Bronchial epithelial cell (primary cell): ENCODE results near the gene HPF1. TPM values are rescaled to one million over a fixed set of nuclear protein-coding genes. Genes with fewer than 3 reads are reported as not detected.
"Not testable (repeated sequence)": the region's sequence is repeated elsewhere in the genome, so short reads cannot be mapped to it uniquely, and the experiment has no call there.

ENCODE experiments used
- DNase-seq: peaks from one replicate; pipeline ENCODE4 v3.0.0-alpha.2; 2010; ENCODE audit warnings: low read depth
- FAIRE-seq: peaks from 2 replicates; lab custom pipeline; 2011; peaks lifted over from hg19 to GRCh38; lab: Jason Lieb, UNC
- H3K27me3 ChIP-seq: 2 replicates; pipeline ENCODE4 v1.5.1; 2011; ENCODE audit warnings: low read length; ENCODE audit not compliant: control insufficient read depth, insufficient read depth
- H3K36me3 ChIP-seq: 2 replicates; pipeline ENCODE4 v1.5.1; 2011; ENCODE audit warnings: low read length; ENCODE audit not compliant: control insufficient read depth, insufficient read depth
- H3K4me3 ChIP-seq: 2 replicates; pipeline ENCODE4 v1.5.1; 2011; ENCODE audit warnings: mild to moderate bottlenecking, low read depth, low read length, control low read depth
- CTCF ChIP-seq: IDR thresholded peaks from 2 replicates; pipeline ENCODE4 v1.5.1; 2011; ENCODE audit warnings: mild to moderate bottlenecking, moderate library complexity, low read length, control low read depth, inconsistent platforms; ENCODE audit not compliant: insufficient read depth, severe bottlenecking
- total RNA-seq: library from RNA; depleted of rRNA; stranded (reverse); fragments of >200 nt; gene quantifications from 2 replicates; pipeline ENCODE4 v1.2.1, GENCODE V29; 2014

HPF1 gene
- total RNA-seq, 1 donor from 2014 or later = 14.2 TPM

DNA sequence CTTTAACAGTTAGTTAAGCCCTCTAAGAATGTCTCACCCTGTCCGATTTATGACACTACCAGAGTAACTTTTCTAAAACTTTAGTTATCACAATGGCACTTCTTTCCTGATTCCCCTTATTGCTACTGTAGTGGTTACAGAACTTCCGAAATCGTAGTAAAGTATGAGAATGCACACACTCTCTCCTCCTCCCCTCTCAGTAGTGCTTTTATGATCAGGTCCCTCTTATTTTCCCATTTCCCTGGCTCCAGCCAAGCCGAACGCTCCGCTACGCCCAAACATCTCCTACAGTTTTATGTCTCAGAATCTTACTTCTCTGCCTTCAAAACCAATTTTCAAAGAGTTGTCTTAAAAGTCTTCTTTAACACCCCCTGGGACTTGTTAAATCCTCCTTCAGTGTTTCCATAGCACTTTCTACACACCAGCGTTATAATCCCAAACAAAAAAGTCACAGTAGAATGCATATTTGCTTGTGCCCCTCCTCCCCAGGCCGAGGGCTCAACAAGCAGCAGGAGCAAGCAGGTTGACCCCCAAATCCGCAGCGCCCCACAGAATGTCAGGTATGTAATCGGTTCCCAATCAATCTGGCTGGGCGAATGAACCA is 671 bp downstream of the HPF1 start:
- peak; percentile 92 for FAIRE-seq
- Histone ChIP-seq H3K27me3 (no peaks in the 10 kb centered on the region), H3K4me3 (peak overlapping the region; percentile 85), H3K36me3 (no peaks in the 10 kb centered on the region)
- no peak for TF ChIP-seq CTCF
- DNase-seq = no peak

DNA sequence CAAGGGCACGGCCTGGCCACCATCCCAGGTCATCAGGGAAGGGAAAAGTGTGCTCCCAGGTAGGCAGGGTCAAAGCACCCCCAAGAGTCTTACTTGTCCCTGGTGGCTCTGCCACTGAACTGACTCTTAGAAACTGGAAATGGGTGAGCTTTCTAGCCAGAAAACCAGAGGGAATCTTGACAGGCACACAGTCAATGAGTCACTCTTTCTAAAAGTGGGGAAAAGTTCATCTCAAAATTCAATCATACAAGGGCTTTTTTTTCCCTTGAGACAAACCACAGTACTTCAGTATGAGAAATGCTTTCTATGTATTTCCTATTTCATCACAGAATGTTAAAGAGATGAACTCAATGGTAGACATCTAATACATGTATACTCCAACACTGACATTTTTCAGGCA is 12.5 kb downstream of the HPF1 start:
- no peaks in the 10 kb centered on the region for H3K36me3 ChIP-seq
- TF ChIP-seq CTCF = no peak
- H3K4me3 ChIP-seq = no peak overlapping the region
- DNase-seq (peak; percentile 44), FAIRE-seq (no peak)
- H3K27me3 ChIP-seq = no peaks in the 10 kb centered on the region

DNA sequence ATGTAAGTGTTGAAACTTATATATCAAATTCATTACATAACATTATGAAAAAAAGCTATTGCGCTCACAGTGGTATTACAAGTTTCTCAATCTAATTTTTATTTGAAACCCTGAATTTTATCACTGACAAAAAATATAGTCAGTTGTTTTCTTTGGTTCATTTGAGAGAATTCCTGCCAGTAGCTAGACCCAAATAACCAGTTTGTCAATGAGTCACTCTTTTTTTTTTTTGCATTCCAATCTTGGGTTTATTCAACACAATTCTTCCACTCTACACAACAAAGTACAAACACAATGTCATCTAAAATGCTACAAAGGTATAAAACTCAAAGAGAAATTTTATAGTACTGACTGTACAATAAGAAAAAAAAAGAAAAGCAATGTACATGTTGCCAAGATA is 13.1 kb downstream of the HPF1 start:
- FAIRE-seq = no peak
- Histone ChIP-seq H3K4me3 (no peak overlapping the region), H3K36me3 (no peaks in the 10 kb centered on the region), H3K27me3 (no peaks in the 10 kb centered on the region)
- TF ChIP-seq CTCF = no peak
- DNase-seq = no peak

DNA sequence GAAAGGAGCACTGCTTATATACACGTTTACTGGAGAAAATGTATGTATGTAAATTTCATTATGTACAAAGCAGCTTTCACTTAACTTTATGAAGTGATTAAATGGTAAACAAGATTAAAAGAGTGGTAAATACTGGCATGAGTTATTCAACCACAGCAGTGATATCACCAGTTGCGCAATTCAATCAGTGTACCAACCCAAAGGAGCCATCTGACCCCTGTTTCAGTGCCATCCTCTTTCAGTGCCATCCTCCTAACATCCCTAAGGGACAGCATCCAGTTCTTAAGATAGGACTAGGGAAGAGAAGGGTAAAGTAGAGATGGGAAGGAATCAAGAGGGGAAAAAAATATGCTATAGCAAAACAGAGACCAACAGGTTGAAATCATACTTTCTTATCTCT is 16.2 kb downstream of the HPF1 start:
- DNase-seq (peak; percentile 62), FAIRE-seq (peak; percentile 40)
- no peak for TF ChIP-seq CTCF
- Histone ChIP-seq H3K4me3 (no peak overlapping the region), H3K36me3 (no peaks in the 10 kb centered on the region), H3K27me3 (no peaks in the 10 kb centered on the region)

- DNase-seq, FAIRE-seq, H3K4me3 ChIP-seq, H3K36me3 ChIP-seq, H3K27me3 ChIP-seq: not testable (repeated sequence)
Measured at GRCh38 chr4:169738604-169739003, 19.1 kb downstream of the HPF1 start.

- no peak for TF ChIP-seq CTCF
- Histone ChIP-seq H3K36me3 (no peaks in the 10 kb centered on the region), H3K4me3 (no peak overlapping the region), H3K27me3 (no peaks in the 10 kb centered on the region)
- DNase-seq (no peak), FAIRE-seq (peak; percentile 68)
Measured at GRCh38 chr4:169730564-169730963, 27.2 kb downstream of the HPF1 start.
